GM20431 (cell line): ENCODE results near the gene ESYT2.

Source experiments
- in situ Hi-C: fragments of 300-500 bp; cut with MseI, MboI; formaldehyde crosslinking; loops from one replicate; pipeline ENCODE4 v1.15.0; 2020; ENCODE audit warnings: low sequenced_read_pairs; ENCODE audit not compliant: unreplicated experiment

Gene ESYT2

DNA sequence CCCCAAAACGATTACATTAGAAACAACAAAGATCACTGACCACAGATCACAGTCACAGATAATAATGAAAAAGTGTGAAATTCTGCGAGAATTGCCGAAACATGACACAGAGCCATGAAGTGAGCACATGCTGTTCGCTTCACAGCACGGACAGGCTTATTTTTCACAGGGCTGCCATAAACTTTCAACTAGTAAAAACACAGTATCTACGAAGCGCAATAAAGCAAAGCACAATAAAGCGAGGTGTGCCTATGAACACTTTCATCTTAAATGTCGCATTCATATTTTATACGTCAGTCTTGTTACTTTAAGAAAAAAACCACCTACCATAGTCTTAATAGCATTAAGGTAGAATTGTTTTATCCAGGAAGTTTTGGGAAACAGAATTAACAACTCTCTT lies 51.5 kb downstream of the ESYT2 start:
- in situ Hi-C loops = no loop called here

DNA sequence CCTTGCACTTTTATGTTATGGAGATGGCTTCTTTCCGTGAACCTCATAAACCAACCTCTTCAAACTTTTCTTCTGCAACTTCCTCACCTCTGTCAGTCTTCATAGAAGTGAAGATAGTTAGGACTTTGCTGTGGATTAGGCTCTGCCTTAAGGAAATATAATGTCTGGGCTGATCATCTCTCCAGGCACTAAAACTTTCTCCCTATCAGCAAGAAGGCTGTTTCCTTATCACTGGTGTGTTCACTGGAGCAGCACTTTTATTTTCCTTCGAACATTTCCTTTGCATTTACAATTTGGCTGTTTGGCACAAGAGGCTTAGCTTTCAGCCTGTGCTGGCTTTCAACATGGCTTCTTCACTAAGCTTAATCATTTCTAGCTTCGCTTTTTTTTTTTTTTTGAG lies 52.8 kb downstream of the ESYT2 start:
- in situ Hi-C loops = no loop called here

DNA sequence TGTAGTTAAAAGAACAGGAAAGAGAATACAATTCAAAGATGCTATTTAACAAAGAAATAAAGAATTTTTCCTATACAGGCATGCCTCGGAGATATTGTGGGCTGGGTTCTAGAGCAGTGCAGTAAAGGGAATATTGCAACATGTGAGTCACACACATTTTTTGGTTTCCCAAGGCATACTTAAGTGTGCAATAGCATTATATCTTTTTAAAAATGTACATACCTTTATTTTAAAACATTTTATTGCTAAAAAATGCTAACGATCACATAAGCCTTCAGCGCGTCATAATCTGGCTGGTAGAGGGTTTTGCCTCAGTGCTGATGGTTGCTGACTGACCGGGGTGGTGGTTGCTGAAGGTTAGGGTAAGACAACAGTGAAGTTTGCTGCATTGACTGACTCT lies 54.4 kb downstream of the ESYT2 start:
- in situ Hi-C loops = no loop called here

DNA sequence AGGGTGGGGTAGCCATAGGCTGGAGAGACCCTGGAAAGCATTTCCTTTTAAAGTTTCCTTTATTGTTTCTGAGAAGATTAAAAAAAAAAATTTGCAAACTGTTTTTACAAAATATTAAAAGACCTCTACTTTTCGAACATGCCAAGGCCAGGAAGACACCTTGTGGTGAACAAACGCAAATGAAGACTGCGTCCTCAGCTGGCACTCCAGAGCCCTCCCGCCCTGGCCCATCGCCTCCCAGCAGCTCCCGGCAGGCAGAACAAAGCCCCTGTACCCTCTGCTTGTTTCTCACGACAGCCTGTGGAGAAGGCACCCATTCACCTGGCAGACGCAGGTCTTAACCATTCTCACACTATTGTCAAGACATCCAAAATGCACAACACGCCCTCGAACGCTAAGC lies 56.4 kb downstream of the ESYT2 start:
- in situ Hi-C loops = no loop called here

DNA sequence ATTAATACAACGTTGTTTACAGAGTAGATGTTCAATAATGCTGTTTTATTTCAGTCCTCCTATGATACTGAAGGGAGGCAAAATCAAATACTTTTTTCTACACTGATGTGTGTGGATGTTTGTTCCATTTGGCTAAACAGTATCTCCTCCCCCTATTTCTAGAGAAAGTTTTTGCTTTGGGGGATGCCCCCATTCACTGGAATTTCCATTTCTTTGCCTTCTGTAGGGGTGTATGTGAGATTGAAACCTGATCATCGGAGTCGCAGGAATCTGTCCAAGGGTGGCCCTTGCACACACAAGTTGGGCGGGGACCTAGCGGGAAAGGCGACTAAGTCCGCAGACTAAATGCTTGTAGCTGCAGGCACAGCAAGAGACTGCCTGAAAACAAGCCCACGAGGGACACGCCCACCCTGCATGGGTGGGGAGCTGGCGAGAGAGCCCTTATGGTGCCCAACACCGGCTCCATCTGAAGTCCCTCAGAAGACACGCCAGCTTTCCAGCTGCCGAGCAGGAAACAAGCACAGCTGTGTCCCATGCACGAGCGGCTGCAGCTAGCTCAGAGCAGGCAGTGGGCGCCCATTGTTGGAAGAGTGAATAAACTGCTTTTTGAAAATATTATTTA lies 58.0 kb downstream of the ESYT2 start:
- in situ Hi-C loops = no loop called here

DNA sequence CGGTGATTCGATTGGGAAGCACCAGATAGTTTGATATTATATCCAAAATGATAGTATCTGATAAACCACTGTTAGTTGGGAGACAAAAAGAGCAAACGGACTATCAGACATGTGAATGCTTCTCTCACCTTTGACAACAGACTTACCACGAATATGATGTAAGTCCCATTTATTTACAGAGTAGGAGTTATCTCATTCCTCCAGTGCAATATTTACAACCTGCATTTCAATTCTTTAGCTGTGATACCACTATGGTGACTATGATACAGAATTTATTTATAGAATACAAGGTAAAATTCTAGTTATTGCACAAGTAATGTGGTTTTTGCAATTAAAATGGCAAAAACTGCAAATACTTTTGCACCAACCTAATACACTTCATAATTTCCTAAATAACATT lies 61.6 kb downstream of the ESYT2 start:
- in situ Hi-C loops = no loop called here

DNA sequence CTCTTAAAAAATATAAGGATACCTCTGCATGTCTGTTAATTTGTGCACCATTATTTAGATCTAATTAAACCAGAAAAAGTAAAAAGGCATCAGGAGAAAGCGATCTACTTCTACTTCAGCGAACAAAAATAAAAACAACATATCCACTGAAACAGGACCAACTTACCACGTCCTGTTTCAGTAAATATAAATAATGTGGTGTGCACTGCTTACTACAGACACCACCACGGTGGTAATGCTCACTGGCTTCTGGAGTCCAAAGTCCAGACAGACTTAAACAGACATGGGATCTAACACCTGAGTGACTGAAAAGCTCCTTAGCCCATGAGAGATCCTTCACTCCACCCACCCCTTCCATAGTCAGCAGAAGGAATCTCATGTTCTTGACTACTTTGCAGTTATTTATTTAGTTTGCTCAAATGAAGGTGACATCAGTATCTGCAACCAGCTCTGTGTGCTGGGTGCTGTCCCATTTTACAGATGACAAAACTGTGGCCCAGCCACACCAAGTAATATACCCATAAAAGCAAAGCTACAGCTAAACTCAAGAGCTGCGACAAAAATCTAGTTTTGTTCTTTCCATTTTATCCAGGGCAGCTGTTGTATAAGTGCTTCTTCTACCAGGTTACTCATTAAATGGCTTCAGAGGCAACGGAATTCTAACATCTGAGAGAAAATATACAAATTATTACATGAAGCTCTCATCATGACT lies 62.6 kb downstream of the ESYT2 start:
- in situ Hi-C loops = no loop called here

DNA sequence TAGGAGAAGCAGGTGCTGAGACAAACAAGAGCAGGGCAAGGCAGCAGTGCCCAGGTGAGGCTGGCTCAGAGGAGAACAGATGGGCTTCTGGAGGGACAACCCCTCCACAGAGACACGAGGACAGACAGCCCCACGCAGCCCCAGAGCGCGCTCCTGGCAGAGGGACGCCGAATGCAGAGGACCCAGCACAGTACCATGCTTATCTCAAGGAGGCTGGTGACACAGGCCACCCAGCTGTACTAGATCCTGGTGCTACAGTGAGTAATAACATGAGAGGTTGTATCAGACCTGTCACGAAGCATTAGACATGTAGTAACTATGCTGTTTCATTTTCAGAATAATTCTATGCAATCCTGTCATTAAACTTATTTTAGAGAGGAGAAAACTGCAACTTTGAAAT lies 64.3 kb downstream of the ESYT2 start:
- in situ Hi-C loops = no loop called here

DNA sequence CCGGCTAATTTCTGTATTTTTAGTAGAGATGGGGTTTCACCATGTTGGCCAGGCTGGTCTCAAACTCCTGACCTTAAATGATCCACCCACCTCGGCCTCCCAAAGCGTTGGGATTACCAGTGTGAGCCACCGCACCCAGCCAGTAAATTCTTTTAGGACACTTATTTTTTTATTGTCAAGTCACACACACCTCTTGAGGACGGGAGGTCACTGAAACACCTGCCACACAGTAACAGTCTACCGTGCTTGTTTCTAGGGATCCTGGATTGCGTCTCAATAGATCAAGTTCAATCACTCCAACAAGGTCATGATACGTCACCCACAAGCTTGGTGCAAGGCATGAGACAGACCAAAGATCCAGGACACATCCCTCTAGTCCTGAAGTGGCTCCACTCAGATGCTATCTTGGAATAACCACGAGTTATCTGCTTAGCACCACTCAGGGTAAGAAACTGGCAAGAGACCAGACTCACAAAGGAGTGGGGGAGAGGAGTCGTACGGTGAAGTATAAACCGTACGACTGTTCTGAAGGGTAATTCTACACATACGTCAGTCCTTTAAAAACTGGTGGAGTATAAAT lies 65.8 kb downstream of the ESYT2 start:
- in situ Hi-C loops = no loop called here

DNA sequence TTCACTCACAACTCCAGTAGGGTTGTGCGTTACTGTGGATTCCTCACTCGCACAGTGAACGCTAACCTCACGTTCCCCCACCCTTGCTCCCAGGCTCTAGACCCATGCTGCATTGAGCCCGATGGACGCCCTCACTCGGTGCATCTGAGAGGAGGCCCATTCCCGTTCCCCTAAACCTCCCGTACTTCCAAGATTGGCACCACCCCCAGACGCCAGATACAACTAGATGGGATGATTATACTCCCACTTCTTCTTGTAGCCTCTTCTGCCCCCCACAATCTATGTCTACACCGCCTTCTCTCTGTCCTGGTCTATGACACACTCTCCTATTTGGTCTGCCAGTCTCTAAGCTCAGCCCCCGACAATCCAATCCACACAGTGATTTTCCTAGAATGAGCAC lies 67.4 kb downstream of the ESYT2 start:
- in situ Hi-C loops = no loop called here

DNA sequence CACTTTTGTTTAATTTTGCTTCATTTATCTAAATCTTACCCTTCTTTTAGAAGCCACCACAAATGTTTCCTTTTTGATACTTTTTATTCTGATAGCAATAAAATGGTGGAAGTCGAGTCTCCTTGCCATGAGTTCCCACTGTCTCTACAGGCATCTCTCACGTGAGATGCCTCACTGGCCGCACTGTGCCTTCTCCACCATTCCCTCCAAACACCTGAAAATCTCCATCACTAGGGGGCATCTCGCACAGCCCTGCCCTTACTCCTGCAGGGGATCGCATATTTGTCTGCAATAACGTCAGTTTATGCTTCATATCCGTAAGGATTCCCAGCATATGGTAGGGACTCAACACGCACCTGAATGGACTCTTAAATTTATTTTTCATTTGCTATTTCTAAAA lies 68.4 kb downstream of the ESYT2 start:
- in situ Hi-C loops = no loop called here

DNA sequence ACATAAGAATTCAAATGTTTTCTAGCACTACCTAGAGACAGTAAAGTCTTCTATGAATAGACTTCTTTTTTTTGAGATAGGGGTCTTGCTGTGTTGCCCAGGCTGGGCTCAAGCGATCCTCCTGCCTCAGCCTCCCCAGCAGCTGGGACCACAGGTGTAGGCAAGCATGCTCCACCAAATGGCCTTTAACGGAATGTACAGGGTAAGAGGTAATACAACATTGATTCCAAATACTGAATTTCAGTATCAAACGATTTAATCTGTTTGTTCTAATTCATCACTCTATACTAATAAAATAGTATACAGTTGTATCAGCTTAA lies 68.9 kb downstream of the ESYT2 start:
- in situ Hi-C loops = no loop called here

DNA sequence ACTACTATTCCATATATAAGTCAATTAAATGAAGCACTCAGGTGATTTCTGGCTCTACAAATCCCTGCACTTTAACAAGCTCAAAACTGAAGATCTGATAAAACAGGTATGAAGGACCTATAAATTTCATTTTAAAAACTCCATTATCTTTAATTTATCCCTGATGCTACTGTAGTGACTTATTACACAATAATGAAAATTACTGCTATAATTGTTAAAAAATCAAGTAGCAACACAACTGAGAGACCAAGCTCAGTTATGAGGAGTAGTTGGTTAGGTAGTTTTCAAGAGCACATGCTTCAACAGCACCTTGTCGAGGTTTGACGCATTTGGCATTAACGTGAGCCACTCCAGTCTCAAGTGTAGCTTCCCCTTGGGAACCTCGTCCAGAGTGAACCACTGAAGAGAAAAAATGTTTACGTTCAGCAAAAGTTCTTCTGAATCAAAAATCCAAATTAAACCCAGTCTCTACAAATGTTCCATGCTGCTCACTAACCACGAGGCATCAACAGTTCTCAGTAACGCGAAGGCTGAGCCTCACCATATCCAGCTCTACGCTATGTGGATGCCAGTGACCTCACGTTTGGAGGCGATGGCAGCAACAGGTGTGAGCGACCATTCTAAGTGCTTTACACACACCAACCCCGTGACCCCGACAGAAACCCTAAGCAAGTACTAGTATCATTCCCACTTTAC lies 69.4 kb downstream of the ESYT2 start:
- in situ Hi-C loops = no loop called here

DNA sequence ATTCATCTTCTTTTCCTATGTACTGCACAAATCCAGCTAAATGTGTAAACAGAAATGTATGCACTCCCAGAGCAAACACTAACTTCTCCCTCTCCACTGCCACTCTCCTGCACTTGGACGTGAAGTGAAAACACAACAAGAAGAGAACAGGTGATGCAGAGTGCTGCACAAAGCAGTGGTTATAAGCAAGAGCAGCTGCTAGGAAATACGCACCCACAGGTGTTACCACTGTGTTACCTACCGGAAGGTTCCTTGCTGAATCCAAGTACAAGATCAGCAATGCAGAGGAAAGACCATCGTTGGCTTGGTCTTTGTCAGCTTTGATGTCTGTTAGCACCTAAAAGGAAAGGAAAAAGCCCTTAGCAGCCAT lies 70.1 kb downstream of the ESYT2 start:
- in situ Hi-C loops = no loop called here

DNA sequence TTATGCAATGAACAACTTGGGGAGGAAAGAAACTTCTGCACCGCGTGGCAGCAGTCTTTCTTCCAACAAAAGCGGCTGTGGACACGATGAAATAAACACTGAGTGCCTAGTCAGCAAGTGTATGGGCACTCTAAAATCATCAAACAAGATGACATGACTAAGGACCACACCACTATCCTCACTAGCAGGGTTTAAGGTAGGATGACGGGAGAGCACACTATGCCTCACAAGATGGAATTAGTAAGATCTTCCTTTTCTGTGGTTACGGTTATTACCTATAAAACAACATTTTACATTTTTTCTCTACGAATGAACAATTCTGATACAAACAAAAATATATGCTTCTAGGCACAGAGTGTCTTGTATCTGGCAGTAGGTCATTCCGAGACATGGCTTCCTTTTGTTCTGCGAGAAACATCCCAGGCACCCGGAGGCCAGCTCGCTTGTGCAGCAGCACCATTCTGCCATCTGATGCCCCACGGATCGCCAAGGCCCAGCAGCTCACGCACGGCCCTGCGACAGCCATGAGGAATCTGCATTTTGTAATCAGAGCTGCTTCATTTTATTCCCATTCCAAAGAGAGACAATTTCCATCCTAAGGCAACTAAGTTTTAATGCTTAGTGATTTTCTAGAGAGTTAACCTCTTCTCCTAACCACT lies 70.6 kb downstream of the ESYT2 start:
- in situ Hi-C loops = no loop called here

DNA sequence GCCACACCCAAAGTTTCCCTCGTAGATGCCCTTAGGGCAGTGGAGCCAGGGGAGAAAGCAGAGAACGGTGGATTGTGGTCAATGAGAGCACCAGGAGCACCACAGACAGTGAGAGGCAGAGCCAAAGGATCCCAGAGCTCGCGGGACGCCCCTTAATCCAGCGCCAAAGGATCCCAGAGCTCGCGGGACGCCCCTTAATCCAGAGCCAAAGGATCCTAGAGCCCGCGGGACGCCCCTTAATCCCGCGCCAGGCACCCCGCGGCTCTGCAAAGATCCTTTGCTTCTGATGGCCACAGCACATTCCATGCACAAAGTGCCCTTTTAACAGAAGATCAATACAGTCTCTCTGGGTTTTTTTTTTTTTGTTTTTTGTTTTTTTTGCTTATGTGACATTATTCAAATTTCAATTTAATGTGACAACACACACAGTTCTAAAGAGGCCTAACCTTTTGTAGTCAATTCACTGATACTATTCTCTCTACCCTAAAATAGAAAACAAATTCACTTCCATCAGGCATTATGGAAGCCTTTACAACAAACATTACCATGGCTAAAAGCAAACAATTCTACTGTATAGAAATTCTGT lies 71.8 kb downstream of the ESYT2 start:
- in situ Hi-C loops = no loop called here

DNA sequence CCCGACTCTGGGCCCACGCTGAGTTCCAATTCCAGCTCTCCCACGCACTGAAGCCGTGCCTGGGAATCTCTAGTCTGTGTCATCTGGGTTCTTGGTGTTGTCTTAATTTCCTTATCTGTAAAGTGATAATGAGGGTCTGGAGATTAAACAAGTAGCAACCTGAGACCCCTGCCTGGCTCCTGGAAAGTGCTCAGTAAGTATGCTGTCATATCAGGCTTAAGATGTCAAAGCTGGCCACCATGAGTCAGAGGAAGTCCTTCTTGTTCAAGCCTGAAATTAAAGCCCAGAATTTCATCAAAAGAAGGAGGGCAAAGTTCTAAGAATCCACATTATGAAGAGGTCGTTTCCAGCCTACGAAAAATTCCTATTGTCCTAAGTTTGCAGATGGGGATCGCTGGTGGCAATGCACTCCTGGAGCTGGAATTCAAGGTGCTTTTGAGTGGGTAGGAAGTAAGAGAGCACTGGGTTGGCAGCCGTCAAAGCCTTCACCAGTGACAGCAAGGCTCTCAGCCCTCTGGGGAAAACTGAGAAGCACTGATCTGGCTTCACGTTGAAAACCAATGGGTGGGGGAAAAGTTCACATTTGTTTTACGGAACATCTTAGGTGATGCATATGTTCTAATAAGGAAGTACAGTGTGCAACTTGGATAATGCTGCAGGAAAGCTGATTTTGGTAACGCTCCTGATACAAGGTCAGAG lies 74.4 kb downstream of the ESYT2 start:
- in situ Hi-C loops = no loop called here

DNA sequence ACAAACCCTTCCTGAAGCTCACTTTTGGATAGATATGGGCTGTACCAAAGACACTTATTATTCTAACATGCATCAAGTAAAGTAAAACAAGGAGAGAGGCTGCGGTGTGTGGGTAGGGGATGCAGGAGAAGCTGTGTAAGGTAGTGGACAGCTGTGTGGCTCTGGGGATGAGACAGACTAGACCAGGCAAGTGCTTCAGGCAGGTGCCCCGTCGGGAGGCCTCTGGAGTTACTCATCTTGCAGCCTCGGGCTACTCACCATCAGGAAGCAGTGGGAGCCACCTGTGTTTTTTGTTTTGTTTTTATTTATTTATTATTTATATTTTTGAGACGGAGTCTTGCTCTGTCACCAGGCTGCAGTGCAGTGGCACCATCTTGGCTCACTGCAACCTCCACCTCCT lies 75.4 kb downstream of the ESYT2 start:
- in situ Hi-C loops = no loop called here

DNA sequence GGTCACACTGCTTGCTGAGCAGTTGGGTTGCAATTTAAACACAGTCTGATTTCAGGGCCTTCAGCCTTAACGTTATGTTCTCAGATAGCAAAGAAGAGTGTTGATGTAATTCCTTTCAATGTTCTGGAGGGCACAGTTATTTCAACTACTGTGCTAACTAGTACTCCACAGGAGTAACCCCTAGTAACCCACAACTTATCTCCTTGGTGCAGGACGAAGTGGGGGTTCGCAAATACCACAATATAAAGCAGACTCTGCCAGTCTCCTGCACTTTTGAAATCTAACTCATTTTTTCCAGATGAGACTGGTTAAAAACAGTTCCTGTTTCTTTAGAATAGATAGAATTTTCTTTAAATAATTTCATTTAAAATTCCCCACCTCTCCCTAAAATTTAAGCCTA lies 77.6 kb downstream of the ESYT2 start:
- in situ Hi-C loops = no loop called here

DNA sequence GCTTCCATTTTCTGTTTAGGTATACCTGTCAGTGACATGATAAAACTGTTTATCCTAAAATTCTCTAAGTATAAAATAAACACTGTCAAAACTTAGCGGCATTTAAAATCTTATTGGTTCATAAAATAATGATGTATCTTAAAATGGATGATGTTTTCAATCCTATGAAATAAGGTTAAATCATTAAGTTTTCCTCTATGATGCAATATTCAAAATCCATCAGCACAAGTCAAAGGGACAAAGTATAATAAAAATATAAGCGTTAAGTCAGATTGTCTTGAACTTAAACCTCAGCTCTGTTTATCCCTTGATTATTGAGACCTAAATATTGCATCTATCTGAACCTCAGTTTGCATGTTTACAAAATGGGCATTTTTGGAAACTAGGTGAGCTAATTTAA lies 78.1 kb downstream of the ESYT2 start:
- in situ Hi-C loops = no loop called here
